Right lobe of liver (tissue), 4 donors: ENCODE measurements around the gene AKR1C3.

Experiments used
- POLR2A ChIP-seq: fragments of 450-650 bp; IDR thresholded peaks from one replicate; pipeline ENCODE4 v1.6.1; 2017; ENCODE audit warnings: antibody characterized with exemption, mild to moderate bottlenecking
- TF ChIP-seq, protein P1 (sequence below), 4 donors: fragments of 200-600 bp in 3 of 4; fragments of 450-650 bp in 1 of 4; IDR thresholded peaks; one replicate each; pipeline versions ENCODE4 v1.5.1 to v1.8.0; 2016 to 2022; ENCODE audit warnings: antibody characterized with exemption in 4 of 4, mild to moderate bottlenecking in 2 of 4
- donor health status: DM: no; HTN: no; CAD: no.
- donor health status: DM: no; HTN: no; CAD: no.
- donor health status: DM: no; HTN: yes; CAD: no.

DNA sequence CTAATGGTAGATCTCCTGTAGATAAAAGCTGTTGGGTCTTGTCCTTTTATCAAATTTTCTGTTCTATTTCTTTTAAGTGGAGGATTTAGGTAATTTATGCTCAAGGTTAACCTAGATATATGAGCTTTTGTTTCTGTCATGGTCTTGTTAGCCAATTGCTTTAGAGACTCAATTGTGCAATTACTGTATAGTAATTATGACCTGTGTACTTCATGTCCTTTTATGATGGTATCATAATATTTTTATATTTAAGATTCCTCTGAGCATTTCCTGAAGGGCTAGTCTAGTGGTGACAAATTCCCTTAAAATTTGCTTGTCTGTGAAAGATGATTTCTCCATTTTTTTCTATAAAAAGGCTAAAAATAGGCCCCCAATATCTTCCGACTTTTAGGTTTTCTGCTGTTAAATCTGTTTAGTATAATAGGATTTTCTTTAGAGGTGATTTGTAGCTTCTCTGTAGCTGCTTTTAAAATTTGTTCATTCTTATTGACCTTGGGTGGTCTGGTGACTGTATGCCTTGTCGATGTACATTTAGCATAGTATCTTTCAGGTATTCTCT, 5.4 kb upstream of the AKR1C3 start:
- TF ChIP-seq, protein P1, sequence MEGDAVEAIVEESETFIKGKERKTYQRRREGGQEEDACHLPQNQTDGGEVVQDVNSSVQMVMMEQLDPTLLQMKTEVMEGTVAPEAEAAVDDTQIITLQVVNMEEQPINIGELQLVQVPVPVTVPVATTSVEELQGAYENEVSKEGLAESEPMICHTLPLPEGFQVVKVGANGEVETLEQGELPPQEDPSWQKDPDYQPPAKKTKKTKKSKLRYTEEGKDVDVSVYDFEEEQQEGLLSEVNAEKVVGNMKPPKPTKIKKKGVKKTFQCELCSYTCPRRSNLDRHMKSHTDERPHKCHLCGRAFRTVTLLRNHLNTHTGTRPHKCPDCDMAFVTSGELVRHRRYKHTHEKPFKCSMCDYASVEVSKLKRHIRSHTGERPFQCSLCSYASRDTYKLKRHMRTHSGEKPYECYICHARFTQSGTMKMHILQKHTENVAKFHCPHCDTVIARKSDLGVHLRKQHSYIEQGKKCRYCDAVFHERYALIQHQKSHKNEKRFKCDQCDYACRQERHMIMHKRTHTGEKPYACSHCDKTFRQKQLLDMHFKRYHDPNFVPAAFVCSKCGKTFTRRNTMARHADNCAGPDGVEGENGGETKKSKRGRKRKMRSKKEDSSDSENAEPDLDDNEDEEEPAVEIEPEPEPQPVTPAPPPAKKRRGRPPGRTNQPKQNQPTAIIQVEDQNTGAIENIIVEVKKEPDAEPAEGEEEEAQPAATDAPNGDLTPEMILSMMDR (IDR thresholded peaks at IDR 0.05): no peak
- TF ChIP-seq POLR2A: no peak
